GM15510 (cell line): ENCODE measurements around the gene CXorf49.
"Not testable (repeated sequence)": the region's sequence is repeated elsewhere in the genome, so short reads cannot be mapped to it uniquely, and the experiment has no call there.

Source experiments
- POLR2A ChIP-seq: IDR thresholded peaks from 3 replicates; pipeline ENCODE4 v1.6.1; 2011; ENCODE audit warnings: borderline replicate concordance; ENCODE audit not compliant: insufficient read length; ENCODE audit errors: extremely low read depth

Gene CXorf49

GRCh38 chrX:71718185-71718584 is at the start of gene CXorf49:
Gene CXorf49 (minus strand): TSS chrX:71718285. CDS start chrX:71718151, 134 bp downstream.
- TF ChIP-seq POLR2A, result not testable (repeated sequence)

DNA sequence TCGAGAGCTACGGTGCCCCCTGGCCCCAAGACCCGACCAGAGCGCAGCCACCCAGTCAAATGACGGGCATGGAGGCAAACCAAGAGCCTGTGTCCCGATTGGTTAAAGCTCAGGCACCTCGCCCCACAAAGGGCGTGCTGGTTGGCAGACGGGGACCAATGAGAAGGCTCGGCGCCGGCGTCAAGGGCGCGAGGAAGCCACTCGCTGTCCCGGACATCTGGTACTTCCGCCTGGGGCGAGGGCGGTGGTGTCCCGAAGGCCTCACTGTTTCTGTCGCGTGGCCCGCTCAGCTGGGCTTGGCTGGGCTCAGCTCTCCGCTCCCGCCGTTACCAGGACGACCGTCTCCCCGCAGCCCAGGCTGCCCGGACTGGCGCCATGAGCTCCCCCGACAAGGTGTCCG is 45.0 kb upstream of the CXorf49 start, which contains the start of gene CXorf49B:
TSS of gene CXorf49B (plus strand) at position 301 of the 400 bp plus-strand sequence. CDS start at position 376, 75 bp downstream.
- TF ChIP-seq POLR2A, result not testable (repeated sequence)

DNA sequence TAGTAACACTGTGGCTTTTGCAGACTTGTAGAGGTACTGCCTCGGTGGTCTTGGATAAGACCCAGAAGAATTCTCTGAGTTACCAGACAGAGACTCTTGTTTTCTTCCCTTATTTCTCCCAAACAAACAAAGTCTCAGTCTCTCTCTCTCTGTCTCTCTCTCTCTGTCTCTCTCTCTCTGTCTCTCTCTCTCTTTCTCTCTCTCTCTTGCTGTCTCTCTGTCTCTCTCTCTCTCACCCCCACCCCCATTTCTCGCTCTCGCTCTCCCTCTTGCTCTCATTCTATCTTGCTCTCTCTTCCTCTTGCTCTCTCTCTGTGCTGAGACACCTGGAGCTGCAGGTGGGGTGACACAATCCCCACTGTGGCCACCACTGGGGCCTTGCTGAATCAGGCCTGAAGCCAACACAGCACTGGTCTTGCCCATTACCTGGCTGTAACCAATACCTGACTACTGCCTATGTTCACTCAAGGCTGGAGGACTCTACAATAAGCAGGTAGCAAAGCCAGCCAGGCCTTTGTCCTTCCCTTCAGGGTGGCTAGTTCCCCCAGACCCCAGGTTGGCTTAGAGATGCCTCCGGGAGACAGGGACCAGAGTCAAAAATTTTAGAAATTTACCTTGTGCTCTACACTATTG is 38.4 kb downstream of the CXorf49 start:
- no peak for TF ChIP-seq POLR2A

DNA sequence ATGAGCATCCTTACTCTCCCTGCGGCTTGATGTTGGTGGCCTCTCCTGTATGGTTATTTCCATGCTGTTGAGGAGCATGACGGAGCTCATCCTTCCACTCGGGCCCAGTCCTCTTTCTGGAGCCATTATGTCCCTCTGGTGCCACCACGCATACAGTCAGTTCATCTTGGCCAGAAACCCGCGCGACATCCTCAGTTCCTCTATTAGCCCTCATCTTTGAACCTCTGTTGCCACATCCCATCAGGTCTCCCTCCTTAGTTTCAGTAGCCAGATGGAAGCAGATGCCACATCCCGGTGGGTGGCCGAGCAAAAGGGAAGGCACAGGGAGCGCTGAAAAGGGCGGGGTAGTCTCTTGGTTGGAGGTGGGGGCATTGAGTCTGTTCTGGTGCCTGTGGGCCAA is 46.1 kb downstream of the CXorf49 start:
- no peak for TF ChIP-seq POLR2A

- TF ChIP-seq POLR2A, result no peak
Observed at GRCh38 chrX:71671043-71671780, 46.9 kb downstream of the CXorf49 start.

DNA sequence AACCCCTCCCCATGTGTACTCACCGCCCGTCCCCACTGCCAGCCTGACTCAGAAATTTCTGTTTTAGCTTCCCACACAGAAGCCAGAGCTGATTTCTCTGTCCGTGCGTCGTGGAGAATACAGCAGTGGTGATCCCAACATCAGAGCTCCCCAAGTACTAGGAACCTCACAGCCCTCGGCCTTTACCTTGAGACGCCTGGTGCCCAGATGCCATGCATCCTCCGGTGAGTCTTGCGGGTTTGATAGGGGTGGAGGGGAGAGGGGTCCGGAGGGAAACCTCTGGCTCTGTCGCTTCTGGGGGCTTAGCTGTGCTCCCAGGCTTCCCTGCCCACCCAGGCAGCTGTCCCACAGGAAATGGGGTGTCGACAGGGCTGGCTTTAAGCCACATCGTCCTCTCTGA is 48.6 kb downstream of the CXorf49 start:
- TF ChIP-seq POLR2A, result no peak

DNA sequence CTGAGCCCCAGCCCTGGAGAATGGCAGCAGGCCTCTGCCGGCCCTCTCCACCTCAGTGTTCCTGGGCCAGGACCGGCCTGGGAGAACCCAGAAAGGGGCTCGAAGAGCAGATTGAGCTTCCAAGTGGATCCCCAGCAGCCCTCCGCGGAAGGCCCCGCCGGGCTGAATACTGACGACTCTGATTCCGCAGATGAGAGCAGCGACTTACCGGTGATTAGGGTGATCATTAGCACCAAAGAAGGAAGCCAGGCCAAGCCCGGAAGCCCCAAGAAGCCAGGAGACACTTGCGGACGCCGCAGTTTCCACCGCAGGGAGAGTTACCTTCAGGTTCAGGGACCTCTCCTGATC is 49.9 kb downstream of the CXorf49 start:
- TF ChIP-seq POLR2A, result no peak

GRCh38 chrX:71667328-71668247 is 50.5 kb downstream of the CXorf49 start, which contains the start of gene LOC101059915:
Gene LOC101059915 (plus strand): TSS chrX:71667546.
- TF ChIP-seq POLR2A, result no peak

GRCh38 chrX:71666240-71667223 is 51.6 kb downstream of the CXorf49 start:
- no peak for TF ChIP-seq POLR2A

DNA sequence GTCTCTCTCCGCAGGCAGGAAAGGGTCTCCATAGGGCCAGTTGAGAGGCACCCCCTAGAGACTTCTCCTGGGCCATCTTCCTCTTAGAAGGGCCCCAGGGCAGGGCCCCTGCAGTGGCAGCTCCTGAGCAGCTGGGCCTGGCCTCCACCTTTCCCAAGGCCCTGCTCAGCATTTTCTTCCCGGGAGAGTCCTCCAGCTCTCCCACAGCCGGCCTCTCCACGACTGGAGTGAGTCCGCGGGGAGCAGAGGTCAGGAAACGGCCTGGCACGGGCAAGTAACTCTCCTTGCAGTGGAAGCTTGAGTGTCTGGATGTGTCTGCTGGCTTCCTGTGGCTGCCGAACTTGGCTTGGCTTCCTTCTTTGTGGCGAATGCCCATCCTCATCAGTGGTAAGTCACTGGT is 52.3 kb downstream of the CXorf49 start:
- no peak for TF ChIP-seq POLR2A

- no peak for TF ChIP-seq POLR2A
Observed at GRCh38 chrX:71664889-71665491, 53.1 kb downstream of the CXorf49 start.
